ENCODE results near the gene ITGA1. TPM values are rescaled to one million over a fixed set of nuclear protein-coding genes. Genes with fewer than 3 reads are reported as not detected.

The ITGA1 gene
- total and polyA plus RNA-seq, 2 of the 13 experiments (the other 11 are each of a cell fraction or from before 2014, with no cell fraction given), result 23.1 to 28.6 TPM

- TF ChIP-seq ZNF670 (CRISPR knock-in tag; IDR thresholded peaks at IDR 0.05; ENCODE audit: borderline replicate concordance) (peak; percentile 61; the same call in 1 of the 2 replicates), ZNF430 (CRISPR knock-in tag; IDR thresholded peaks at IDR 0.05) (peak; percentile 88), EEA1 (CRISPR knock-in tag; IDR thresholded peaks at IDR 0.05; ENCODE audit: borderline replicate concordance) (peak; percentile 23; the same call in 1 of the 2 replicates), ATF7-NPFF (CRISPR knock-in tag; IDR thresholded peaks at IDR 0.05; ENCODE audit: low read depth) (peak; percentile 73), CBFB (CRISPR knock-in tag; IDR thresholded peaks at IDR 0.05) (no peak), ERF (CRISPR knock-in tag; IDR thresholded peaks at IDR 0.05) (peak; percentile 33; the same call in 1 of the 2 replicates), PAX8 (CRISPR knock-in tag; IDR thresholded peaks at IDR 0.05; ENCODE audit: borderline replicate concordance) (no peak), HMGA1 (CRISPR knock-in tag; conservative IDR thresholded peaks at IDR 0.05) (no peak), WIZ (CRISPR knock-in tag; IDR thresholded peaks at IDR 0.05) (0 out of 2 replicates have a peak, but pooled peaks have one; percentile 51), DNMT1 (CRISPR knock-in tag; IDR thresholded peaks at IDR 0.05) (0 out of 2 replicates have a peak, but pooled peaks have one; percentile 66), ZNF619 (CRISPR knock-in tag; IDR thresholded peaks at IDR 0.05) (no peak), ZNF549 (CRISPR knock-in tag; IDR thresholded peaks at IDR 0.05) (no peak), CHD4 (IDR thresholded peaks at IDR 0.05; ENCODE audit: borderline replicate concordance, low read length) (no peak), ZNF335 (CRISPR knock-in tag; IDR thresholded peaks at IDR 0.05) (no peak), MEIS1 (CRISPR knock-in tag; IDR thresholded peaks at IDR 0.05; ENCODE audit: borderline replicate concordance) (no peak; the same call in 1 of the 2 replicates), ZBTB33 (CRISPR knock-in tag; IDR thresholded peaks at IDR 0.05) (no peak), XBP1 (CRISPR knock-in tag; IDR thresholded peaks at IDR 0.05) (no peak), RELA (CRISPR knock-in tag; IDR thresholded peaks at IDR 0.05) (no peak), FOXA3 (CRISPR knock-in tag; IDR thresholded peaks at IDR 0.05) (peak; percentile 27; the same call in 1 of the 2 replicates), HIVEP1 (CRISPR knock-in tag; IDR thresholded peaks at IDR 0.05) (no peak; the same call in 1 of the 2 replicates), POLR2AphosphoS2 (IDR thresholded peaks at IDR 0.05; ENCODE audit: low read depth, low read length) (no peak), ARNTL (CRISPR knock-in tag; IDR thresholded peaks at IDR 0.05) (0 out of 2 replicates have a peak, but pooled peaks have one; percentile 2), ZNF674 (CRISPR knock-in tag; IDR thresholded peaks at IDR 0.05; ENCODE audit: low read depth) (no peak), GFI1 (CRISPR knock-in tag; IDR thresholded peaks at IDR 0.05; ENCODE audit: borderline replicate concordance) (no peak; the same call in 1 of the 2 replicates), ZNF776 (CRISPR knock-in tag; IDR thresholded peaks at IDR 0.05) (peak; percentile 72), ARID3A (IDR thresholded peaks at IDR 0.05; ENCODE audit: low read depth, low read length) (no peak), ZBTB7A (CRISPR knock-in tag; IDR thresholded peaks at IDR 0.05) (peak; percentile 64; the same call in 1 of the 2 replicates), CENPBD1 (CRISPR knock-in tag; IDR thresholded peaks at IDR 0.05; ENCODE audit: borderline replicate concordance, low read depth) (no peak)
Measured at GRCh38 chr5:52989025-52989780, 201.5 kb downstream of the ITGA1 start, which contains the start of gene ITGA2 (continued).

Measured in HepG2 (cell line).